ENCODE measurements around the gene KIF1A.

DNA sequence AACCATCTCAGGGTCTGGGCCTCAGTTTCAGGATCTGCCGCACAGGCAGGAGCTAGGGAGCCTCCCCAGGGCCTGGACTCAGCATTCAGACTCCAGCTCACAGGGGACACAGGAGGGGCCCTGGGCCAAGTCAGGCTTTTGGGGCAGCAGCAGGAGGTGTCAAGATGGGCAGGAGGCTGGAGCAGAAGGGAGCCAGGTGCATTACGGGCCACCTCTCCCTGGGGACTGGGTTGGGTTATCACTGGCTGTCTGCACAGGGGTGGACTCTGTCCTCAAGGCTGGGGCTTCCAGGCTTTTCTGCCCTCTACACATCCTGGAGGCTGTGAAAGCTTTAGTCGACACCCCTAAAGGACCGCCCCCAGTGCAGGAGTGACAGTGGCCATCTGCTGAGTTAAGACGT, 108.3 kb downstream of the KIF1A start:
- TF ChIP-seq, protein P1, sequence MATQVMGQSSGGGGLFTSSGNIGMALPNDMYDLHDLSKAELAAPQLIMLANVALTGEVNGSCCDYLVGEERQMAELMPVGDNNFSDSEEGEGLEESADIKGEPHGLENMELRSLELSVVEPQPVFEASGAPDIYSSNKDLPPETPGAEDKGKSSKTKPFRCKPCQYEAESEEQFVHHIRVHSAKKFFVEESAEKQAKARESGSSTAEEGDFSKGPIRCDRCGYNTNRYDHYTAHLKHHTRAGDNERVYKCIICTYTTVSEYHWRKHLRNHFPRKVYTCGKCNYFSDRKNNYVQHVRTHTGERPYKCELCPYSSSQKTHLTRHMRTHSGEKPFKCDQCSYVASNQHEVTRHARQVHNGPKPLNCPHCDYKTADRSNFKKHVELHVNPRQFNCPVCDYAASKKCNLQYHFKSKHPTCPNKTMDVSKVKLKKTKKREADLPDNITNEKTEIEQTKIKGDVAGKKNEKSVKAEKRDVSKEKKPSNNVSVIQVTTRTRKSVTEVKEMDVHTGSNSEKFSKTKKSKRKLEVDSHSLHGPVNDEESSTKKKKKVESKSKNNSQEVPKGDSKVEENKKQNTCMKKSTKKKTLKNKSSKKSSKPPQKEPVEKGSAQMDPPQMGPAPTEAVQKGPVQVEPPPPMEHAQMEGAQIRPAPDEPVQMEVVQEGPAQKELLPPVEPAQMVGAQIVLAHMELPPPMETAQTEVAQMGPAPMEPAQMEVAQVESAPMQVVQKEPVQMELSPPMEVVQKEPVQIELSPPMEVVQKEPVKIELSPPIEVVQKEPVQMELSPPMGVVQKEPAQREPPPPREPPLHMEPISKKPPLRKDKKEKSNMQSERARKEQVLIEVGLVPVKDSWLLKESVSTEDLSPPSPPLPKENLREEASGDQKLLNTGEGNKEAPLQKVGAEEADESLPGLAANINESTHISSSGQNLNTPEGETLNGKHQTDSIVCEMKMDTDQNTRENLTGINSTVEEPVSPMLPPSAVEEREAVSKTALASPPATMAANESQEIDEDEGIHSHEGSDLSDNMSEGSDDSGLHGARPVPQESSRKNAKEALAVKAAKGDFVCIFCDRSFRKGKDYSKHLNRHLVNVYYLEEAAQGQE (IDR thresholded peaks at IDR 0.05; ENCODE audit: borderline replicate concordance), result no peak
- TF ChIP-seq EP300 (conservative IDR thresholded peaks at IDR 0.05; ENCODE audit: poor library complexity, severe bottlenecking) (no peak), TAF1 (IDR thresholded peaks at IDR 0.05; ENCODE audit: low read depth) (no peak), SMC3 (conservative IDR thresholded peaks at IDR 0.05; ENCODE audit: poor library complexity) (no peak)
- TF ChIP-seq, protein P2, sequence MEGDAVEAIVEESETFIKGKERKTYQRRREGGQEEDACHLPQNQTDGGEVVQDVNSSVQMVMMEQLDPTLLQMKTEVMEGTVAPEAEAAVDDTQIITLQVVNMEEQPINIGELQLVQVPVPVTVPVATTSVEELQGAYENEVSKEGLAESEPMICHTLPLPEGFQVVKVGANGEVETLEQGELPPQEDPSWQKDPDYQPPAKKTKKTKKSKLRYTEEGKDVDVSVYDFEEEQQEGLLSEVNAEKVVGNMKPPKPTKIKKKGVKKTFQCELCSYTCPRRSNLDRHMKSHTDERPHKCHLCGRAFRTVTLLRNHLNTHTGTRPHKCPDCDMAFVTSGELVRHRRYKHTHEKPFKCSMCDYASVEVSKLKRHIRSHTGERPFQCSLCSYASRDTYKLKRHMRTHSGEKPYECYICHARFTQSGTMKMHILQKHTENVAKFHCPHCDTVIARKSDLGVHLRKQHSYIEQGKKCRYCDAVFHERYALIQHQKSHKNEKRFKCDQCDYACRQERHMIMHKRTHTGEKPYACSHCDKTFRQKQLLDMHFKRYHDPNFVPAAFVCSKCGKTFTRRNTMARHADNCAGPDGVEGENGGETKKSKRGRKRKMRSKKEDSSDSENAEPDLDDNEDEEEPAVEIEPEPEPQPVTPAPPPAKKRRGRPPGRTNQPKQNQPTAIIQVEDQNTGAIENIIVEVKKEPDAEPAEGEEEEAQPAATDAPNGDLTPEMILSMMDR (IDR thresholded peaks at IDR 0.05; ENCODE audit: poor library complexity, severe bottlenecking), result no peak
